ENCODE results near the gene IFITM1. TPM values are rescaled to one million over a fixed set of nuclear protein-coding genes. Genes with fewer than 3 reads are reported as not detected.
"Not testable (repeated sequence)": the region's sequence is repeated elsewhere in the genome, so short reads cannot be mapped to it uniquely, and the experiment has no call there.

IFITM1 gene
- total RNA-seq, 1 donor from 2014 or later: 128 TPM

DNA sequence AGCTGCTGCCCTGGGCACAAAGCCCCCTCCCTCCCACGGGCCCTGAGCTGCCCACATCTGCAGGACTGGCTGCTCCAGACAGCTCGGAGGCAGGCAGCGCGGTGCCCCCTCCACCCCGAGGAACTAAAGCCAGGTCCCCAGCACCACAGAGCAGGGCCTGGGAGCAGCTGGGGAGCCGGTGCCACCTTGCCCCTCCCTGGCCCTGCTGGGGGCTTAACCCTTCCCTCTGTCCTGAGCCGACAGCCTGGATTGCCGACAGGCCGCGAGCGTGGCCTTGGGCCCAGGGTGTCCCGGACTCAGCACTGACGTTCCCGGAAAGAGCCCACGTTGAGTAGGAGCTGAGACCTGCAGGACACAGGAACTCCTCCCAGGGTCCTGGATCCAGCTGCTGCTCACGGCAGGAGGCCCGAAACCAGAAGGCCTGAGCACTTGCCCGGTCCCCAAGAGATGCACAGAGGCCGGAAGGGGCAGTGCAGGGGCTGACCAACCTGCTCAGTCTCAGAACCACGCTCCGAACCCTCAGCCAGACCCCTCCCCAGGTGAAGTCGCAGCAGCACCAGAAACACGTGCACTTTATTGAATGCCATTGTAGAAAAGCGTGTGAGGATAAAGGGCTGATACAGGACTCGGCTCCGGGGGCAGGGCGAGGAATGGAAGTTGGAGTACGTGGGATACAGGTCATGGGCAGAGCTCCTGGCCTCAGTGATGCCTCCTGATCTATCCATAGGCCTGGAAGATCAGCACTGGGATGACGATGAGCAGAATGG is 5.5 kb downstream of the IFITM1 start:
- not testable (repeated sequence) for DNase-seq (ENCODE audit: low spot score in 2 of 2, unreplicated experiment in 2 of 2); H3K9me3 Mint-ChIP-seq; H3K36me3 Mint-ChIP-seq
- Mint-ChIP-seq H3K27me3 (ENCODE audit: low read depth) (peaks cover 19% of the 10 kb centered on the region), H3K4me1 (peaks cover 39% of the 10 kb centered on the region), H3K27ac (peak overlapping the region; percentile 99), H3K4me3 (peak overlapping the region; percentile 90)

- Mint-ChIP-seq H3K27ac (peak overlapping the region; percentile 99), H3K27me3 (ENCODE audit: low read depth) (peaks cover 19% of the 10 kb centered on the region), H3K4me3 (peak overlapping the region; percentile 90), H3K4me1 (peaks cover 39% of the 10 kb centered on the region)
- not testable (repeated sequence) for H3K9me3 Mint-ChIP-seq; H3K36me3 Mint-ChIP-seq; DNase-seq (ENCODE audit: low spot score in 2 of 2, unreplicated experiment in 2 of 2)
These were observed 6.0 kb downstream of the IFITM1 start for GRCh38 chr11:319888-320273.

DNA sequence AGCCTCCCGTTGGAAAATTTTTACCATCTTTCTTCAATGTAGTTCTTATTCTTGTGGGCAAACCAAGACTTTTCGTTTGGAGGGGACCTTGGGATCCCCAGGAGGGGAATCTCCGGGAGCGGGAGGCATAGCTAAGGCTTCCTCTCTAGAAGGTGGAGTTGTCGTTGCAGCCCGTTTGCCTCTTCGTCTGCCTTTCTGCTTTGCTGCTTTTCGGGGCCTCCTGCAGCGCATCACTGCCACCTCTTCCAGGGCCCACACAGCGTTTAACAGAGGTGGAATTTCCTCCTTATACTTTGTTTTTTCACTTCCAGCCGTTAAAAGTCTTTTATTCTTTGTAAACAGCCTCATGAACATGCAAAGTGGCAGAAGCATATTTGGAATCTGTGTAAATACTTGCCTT is 10.3 kb downstream of the IFITM1 start:
- DNase-seq (ENCODE audit: low spot score in 2 of 2, unreplicated experiment in 2 of 2): no peak
- Mint-ChIP-seq H3K9me3 (no peaks in the 10 kb centered on the region), H3K4me3 (peak overlapping the region; percentile 32), H3K27ac (peak overlapping the region; percentile 95), H3K4me1 (peaks cover 36% of the 10 kb centered on the region), H3K36me3 (no peaks in the 10 kb centered on the region), H3K27me3 (ENCODE audit: low read depth) (no peaks in the 10 kb centered on the region)
- TF ChIP-seq CTCF (IDR thresholded peaks at IDR 0.05; ENCODE audit: unreplicated experiment): no peak

DNA sequence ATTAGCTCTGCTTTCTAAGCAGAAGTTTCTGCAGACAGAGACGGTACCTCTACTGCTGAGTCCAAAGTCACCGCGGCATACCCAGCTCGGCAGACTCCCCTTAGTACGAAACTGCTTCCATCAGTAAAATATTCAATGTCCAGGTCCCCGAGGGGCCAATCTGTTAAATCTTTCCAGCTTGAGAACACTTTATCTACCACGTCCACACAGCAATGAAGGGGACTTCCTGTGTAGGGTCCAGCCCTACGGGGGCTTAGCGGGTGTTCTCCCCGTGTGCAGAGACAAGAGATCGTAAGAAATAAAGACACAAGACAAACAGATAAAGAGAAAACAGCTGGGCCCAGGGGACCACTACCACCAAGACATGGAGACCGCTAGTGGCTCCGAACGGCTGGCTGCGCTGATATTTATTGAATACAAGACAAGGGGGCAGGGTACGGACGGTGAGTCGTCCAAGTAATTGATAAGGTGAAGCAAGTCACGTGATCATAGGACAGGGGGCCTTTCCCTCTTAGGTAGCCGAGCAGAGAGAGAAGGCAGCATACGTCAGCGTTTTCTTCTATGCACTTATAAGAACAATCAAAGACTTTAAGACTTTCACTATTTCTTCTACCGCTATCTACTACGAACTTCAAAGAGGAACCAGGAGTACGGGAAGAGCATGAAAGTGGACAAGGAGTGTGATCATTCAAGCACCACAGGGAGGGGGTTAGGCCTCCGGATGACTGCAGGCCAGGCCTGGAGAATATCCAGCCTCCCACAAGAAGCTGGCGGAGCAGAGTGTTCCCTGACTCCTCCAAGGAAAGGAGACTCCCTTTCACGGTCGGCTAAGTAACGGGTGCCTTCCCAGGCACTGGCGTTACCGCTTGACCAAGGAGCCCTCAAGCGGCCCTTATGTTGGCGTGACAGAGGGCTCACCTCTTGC is 11.0 kb downstream of the IFITM1 start:
- H3K4me1 Mint-ChIP-seq: peaks cover 38% of the 10 kb centered on the region
- H3K4me3 Mint-ChIP-seq: peak overlapping the region; percentile 32
- H3K9me3 Mint-ChIP-seq; H3K27me3 Mint-ChIP-seq (ENCODE audit: low read depth); DNase-seq (ENCODE audit: low spot score in 2 of 2, unreplicated experiment in 2 of 2); H3K36me3 Mint-ChIP-seq: not testable (repeated sequence)
- peak overlapping the region; percentile 95 for H3K27ac Mint-ChIP-seq

DNA sequence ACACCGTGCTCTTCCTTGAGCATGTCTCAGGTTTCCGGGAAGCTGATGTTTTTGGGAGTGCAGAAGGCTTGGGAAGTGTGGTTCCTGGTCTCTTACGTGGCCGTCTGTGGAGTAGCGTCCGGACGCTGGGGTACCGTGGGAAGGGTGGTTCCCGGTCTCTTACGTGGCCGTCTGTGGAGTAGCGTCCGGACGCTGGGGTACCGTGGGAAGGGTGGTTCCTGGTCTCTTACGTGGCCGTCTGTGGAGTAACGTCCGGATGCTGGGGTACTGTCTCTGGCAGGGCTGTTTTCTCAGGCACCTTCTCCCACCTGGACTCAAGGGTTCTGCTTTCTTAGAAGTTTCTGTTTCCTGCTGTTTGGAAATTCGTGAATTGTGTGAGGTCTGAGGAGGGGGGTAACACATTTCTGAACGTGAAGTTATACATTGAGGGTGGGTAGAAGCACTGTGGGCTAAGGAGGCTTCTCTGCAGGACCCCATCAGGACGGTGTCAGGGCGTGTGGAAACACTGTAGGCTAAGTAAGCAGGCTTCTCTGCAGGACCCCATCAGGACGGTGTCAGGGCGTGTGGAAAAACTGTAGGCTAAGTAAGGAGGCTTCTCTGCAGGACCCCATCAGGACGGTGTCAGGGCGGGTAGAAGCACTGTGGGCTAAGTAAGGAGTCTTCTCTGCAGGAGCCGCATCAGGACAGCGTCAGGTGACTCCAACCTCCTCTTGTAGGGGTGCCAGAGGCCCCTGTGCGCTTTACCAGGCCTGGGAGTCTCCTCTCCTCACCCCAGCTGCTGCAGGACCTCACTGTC is 12.2 kb downstream of the IFITM1 start:
- H3K9me3 Mint-ChIP-seq: no peaks in the 10 kb centered on the region
- DNase-seq (ENCODE audit: low spot score in 2 of 2, unreplicated experiment in 2 of 2): no peak
- no peaks in the 10 kb centered on the region for H3K36me3 Mint-ChIP-seq
- no peak overlapping the region for H3K4me3 Mint-ChIP-seq
- no peak for TF ChIP-seq CTCF (IDR thresholded peaks at IDR 0.05; ENCODE audit: unreplicated experiment)
- peak overlapping the region; percentile 95 for H3K27ac Mint-ChIP-seq
- peaks cover 35% of the 10 kb centered on the region for H3K4me1 Mint-ChIP-seq
- H3K27me3 Mint-ChIP-seq (ENCODE audit: low read depth): no peaks in the 10 kb centered on the region

DNA sequence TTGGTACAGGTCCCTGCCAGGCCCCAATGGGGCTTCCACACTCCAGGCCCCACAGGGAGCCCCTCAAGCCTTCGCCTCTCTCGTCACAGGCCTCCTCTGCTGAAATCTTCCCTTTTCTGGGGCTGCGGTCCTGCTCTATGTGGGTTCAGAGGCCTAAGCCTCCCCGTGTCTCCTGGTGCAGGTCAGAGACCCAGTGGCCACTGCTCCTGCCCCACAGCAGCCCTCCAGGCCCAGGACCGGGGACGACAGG is 12.7 kb downstream of the IFITM1 start:
- no peak for DNase-seq (ENCODE audit: low spot score in 2 of 2, unreplicated experiment in 2 of 2)
- no peaks in the 10 kb centered on the region for H3K36me3 Mint-ChIP-seq
- no peak overlapping the region for H3K4me3 Mint-ChIP-seq
- H3K9me3 Mint-ChIP-seq: no peaks in the 10 kb centered on the region
- H3K4me1 Mint-ChIP-seq: peaks cover 35% of the 10 kb centered on the region
- H3K27me3 Mint-ChIP-seq (ENCODE audit: low read depth): no peaks in the 10 kb centered on the region
- peak overlapping the region; percentile 95 for H3K27ac Mint-ChIP-seq
- TF ChIP-seq CTCF (IDR thresholded peaks at IDR 0.05; ENCODE audit: unreplicated experiment): no peak
